ENCODE data around the gene PRKN.
"Not testable (repeated sequence)": the region's sequence is repeated elsewhere in the genome, so short reads cannot be mapped to it uniquely, and the experiment has no call there.

The PRKN gene

GRCh38 chr6:162533009-162533400 is 194.6 kb downstream of the PRKN start:
- no peak overlapping the region for H3K4me3 ChIP-seq (ENCODE audit: low read length)
- TF ChIP-seq ZNF274 (IDR thresholded peaks at IDR 0.05; ENCODE audit: low read depth, low read length), result no peak

- H3K4me3 ChIP-seq (ENCODE audit: low read length), result no peak overlapping the region
- TF ChIP-seq ZNF274 (IDR thresholded peaks at IDR 0.05; ENCODE audit: low read depth, low read length), result no peak
Measured at GRCh38 chr6:162532283-162533008, 195.1 kb downstream of the PRKN start.

- H3K4me3 ChIP-seq (ENCODE audit: low read length), result not testable (repeated sequence)
Measured at GRCh38 chr6:162531391-162531790, 196.2 kb downstream of the PRKN start.

- no peak for TF ChIP-seq ZNF274 (IDR thresholded peaks at IDR 0.05; ENCODE audit: low read depth, low read length)
Measured at GRCh38 chr6:162528538-162528937, 199.0 kb downstream of the PRKN start.

GRCh38 chr6:162526960-162527359 is 200.6 kb downstream of the PRKN start:
- H3K4me3 ChIP-seq (ENCODE audit: low read length), result no peak overlapping the region
- TF ChIP-seq ZNF274 (IDR thresholded peaks at IDR 0.05; ENCODE audit: low read depth, low read length), result no peak

More at GRCh38 chr6:162528538-162528937, 199.0 kb downstream of the PRKN start:
- H3K4me3 ChIP-seq (ENCODE audit: low read length), result no peak overlapping the region

GRCh38 chr6:162525181-162525580 is 202.4 kb downstream of the PRKN start:
- TF ChIP-seq ZNF274 (IDR thresholded peaks at IDR 0.05; ENCODE audit: low read depth, low read length), result no peak
- no peak overlapping the region for H3K4me3 ChIP-seq (ENCODE audit: low read length)

- no peak for TF ChIP-seq ZNF274 (IDR thresholded peaks at IDR 0.05; ENCODE audit: low read depth, low read length)
- H3K4me3 ChIP-seq (ENCODE audit: low read length), result no peak overlapping the region
Measured at GRCh38 chr6:162512744-162513143, 214.8 kb downstream of the PRKN start.

GRCh38 chr6:162497389-162497788 is 230.2 kb downstream of the PRKN start:
- no peak for TF ChIP-seq ZNF274 (IDR thresholded peaks at IDR 0.05; ENCODE audit: low read depth, low read length)
- no peak overlapping the region for H3K4me3 ChIP-seq (ENCODE audit: low read length)

GRCh38 chr6:162493917-162494316 is 233.6 kb downstream of the PRKN start:
- no peak for TF ChIP-seq ZNF274 (IDR thresholded peaks at IDR 0.05; ENCODE audit: low read depth, low read length)
- H3K4me3 ChIP-seq (ENCODE audit: low read length), result no peak overlapping the region

GRCh38 chr6:162491637-162492036 is 235.9 kb downstream of the PRKN start:
- no peak for TF ChIP-seq ZNF274 (IDR thresholded peaks at IDR 0.05; ENCODE audit: low read depth, low read length)
- H3K4me3 ChIP-seq (ENCODE audit: low read length), result no peak overlapping the region

- no peak for TF ChIP-seq ZNF274 (IDR thresholded peaks at IDR 0.05; ENCODE audit: low read depth, low read length)
- no peak overlapping the region for H3K4me3 ChIP-seq (ENCODE audit: low read length)
Measured at GRCh38 chr6:162489101-162489976, 238.2 kb downstream of the PRKN start.

GRCh38 chr6:162488444-162488843 is 239.1 kb downstream of the PRKN start:
- H3K4me3 ChIP-seq (ENCODE audit: low read length), result no peak overlapping the region
- TF ChIP-seq ZNF274 (IDR thresholded peaks at IDR 0.05; ENCODE audit: low read depth, low read length), result no peak

GRCh38 chr6:162485464-162485863 is 242.1 kb downstream of the PRKN start:
- no peak overlapping the region for H3K4me3 ChIP-seq (ENCODE audit: low read length)
- TF ChIP-seq ZNF274 (IDR thresholded peaks at IDR 0.05; ENCODE audit: low read depth, low read length), result no peak

- H3K4me3 ChIP-seq (ENCODE audit: low read length), result no peak overlapping the region
- TF ChIP-seq ZNF274 (IDR thresholded peaks at IDR 0.05; ENCODE audit: low read depth, low read length), result no peak
Measured at GRCh38 chr6:162481938-162482337, 245.6 kb downstream of the PRKN start.

GRCh38 chr6:162481320-162481719 is 246.2 kb downstream of the PRKN start:
- no peak for TF ChIP-seq ZNF274 (IDR thresholded peaks at IDR 0.05; ENCODE audit: low read depth, low read length)
- H3K4me3 ChIP-seq (ENCODE audit: low read length), result no peak overlapping the region

Measured in GM08714 (cell line).